NOMO-1 treated with dmso at 0.1 percent for 144 hours (cell line): ENCODE measurements around the gene MANSC4.
A peak's percentile ranks its signal among the peaks of the same experiment; 100 is the strongest.

ENCODE experiments used
- DNase-seq: peaks from one replicate; lab custom pipeline; 2025; ENCODE audit not compliant: unreplicated experiment; lab: John Stamatoyannopoulos, UW

The MANSC4 gene

DNA sequence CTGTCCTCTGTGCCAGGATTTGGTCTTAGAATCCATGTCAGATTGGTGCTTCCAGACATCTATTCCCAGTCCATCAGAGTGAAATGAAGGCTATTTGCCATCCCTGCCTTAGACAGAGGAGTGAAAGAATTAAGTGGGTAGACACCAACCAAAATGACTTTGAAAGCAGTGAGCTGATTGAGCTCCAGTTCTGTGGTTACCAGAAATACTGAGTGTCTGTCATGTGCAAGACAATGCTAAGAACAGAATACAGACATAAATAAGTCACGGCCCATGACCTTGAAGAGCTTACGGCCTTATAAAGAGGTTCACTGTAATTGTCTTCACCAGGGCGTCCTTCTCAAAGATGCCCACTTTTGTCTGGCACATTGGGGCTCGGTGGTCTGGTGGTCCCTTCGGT lies 21.6 kb upstream of the MANSC4 start:
- no peak for DNase-seq

DNA sequence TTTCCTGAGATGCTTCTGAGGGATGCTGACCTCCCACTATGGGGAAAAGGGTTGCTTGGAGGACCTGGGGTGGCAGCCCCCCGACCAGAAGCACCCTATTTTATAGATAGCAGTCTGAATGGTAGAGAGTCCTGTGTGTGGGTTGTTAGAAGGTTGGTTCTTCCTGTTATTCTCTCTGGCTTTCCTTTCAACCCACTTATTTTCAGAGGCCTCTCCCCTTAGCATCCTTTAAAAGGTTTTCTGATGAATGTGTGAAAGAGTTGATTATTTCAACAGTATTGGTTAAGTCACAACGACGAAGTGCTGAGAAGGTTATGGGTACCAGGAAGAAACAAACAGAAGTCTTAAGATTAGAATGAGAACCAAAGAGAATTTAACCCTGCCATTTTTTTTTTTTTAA lies 20.8 kb upstream of the MANSC4 start:
- no peak for DNase-seq

DNA sequence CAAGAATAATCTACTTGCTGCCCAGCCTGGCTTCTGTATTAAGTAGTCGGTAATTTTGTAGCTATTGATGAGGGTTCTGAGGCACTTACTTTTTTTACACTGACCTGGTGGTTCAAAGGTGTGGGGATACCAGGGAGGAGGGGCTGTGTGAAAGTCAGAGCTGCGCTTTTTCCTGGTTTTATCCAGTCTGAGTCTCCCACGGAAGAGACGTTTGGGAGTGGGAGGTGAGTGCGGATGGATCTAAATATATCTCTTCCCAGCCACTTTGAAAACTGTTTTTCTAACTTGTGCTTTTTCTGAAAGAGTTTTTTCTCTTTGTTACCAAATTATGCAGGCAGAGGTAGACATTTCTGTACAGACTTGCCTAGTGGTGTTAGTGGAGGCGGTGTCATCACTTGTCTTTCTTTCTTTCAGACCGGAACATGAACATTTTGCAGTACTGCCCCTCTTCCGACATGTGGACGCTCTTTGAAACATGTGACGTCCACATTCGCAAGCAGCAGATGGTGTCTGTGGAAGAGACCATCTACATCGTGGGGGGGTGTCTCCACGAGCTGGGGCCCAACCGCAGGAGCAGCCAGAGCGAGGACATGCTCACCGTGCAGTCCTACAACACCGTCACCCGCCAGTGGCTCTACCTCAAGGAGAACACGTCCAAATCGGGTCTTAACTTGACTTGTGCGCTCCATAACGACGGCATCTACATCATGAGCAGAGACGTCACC lies 17.4 kb upstream of the MANSC4 start:
- no peak for DNase-seq

DNA sequence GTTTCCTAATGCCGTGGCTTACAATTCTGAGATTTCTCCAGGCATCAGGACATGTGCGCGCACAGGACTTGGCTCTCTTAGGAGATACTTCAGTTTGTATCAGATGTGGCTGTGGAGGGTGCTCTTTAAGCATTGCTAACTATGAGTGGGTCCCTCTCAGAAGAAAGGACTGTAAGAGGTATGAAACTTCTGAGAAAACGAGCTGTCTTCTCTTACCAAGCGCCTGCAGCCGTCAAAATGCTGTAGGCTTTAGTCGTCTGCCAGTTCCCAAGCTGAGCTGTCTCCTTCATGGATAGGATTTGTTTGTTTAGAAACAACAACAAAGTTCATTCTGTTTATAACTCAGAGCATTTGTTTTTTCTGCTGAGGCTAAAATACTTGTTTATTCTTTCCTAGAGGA lies 16.1 kb upstream of the MANSC4 start:
- no peak for DNase-seq

DNA sequence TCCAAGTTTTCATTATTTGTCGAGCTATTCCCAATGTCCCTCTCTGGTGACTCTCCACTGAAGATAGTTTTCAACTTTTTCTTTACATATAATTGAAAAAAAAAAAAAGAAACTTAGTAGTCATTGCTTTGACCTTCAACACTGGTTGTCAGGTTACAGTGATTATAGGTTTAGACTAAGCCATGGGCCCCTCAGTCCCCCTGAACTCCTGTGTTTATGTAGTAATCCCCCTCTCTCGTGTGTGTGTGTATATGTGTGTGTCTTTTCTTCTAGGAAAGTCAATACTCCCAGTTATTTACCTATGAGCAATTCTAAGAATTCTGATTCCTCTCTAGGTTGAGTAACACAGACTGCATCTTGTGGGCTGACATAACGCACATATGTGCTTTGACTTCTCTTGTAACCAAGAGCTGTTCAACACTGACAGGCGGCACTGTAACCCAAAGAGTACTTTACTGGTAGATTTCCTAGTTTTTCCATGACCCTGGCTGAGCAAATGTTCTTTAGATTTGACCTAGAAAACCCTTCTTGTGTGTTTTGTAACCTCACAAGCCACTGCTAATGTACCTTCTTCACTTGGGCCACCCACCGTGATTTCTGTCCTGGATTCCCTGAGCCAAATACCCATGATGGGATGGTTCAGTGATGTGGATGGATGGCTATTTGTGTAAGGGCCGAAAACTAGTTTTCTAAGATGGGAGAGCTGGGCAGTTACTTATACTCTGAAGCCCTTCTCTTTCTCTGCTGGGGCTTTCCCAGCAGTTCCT lies 15.0 kb upstream of the MANSC4 start:
- DNase-seq, result no peak

DNA sequence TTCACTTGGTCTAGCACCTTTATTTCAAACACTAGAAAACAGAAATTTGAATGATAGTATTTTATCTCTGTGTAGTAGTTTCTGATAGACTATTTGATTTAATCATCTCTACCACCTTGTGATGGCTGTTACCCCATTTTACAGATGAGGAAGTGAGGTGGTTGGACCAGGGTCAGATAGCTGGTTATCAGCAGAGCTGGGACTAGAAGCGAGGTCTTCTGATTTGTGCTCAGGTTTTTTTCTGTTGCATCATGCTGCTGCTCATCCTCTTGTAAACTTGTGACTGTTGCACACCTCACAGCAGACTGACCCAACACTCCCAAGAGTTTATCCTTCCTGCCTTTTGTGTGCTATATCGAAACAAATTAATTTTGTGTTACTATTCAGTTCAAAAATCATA lies 10.1 kb upstream of the MANSC4 start:
- DNase-seq, result no peak

DNA sequence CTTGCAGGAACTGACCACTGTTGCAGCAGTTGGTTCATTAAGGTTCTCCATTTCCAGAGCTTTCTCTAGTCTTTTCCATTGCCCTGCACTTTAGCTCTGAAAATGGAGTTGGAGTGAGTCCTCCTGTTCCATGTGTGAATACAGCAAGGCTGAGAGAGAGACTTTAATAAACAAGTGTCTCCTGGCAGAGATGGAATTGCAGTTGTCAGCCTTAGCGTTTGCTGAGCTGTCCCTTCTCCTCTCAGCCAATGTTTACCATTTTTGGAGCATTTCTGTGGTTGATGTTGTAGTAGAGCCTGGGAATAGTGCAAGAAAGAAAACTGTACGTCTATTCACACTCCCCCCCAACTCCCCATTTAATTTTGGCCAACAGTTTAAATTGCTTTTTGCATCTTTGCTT lies 7.5 kb upstream of the MANSC4 start:
- no peak for DNase-seq

DNA sequence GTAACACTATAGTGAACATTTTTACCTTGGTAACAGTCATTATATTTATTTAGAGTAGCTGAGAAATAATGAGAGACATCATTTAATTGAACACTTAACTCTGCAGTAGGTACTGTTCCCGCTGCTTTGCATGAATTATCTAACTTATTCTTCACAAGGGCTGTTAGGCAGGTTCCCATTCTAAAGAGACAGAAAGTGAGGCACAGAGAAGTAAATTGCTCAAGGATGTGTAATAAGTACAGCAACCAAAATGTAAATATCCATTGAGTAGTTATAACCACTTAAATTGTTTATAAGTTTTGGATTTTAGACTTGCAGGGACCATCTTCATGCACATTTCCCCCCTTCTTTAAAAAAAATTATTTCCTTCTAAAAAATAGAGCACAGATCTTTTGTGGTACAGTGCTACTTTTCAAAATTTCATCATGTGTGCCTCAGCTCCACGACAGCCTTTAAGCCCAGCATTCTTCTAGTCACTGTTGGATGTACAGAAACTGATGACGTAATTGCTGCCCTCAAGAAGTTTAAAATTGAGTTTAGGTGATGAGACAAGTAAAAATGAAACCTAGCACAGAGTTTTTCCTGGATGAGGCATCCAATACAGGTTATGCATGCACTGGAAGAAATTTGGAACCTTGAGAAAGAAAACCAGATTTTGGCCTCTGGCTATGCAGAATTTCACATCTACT lies 6.0 kb upstream of the MANSC4 start:
- DNase-seq, result peak; percentile 23

DNA sequence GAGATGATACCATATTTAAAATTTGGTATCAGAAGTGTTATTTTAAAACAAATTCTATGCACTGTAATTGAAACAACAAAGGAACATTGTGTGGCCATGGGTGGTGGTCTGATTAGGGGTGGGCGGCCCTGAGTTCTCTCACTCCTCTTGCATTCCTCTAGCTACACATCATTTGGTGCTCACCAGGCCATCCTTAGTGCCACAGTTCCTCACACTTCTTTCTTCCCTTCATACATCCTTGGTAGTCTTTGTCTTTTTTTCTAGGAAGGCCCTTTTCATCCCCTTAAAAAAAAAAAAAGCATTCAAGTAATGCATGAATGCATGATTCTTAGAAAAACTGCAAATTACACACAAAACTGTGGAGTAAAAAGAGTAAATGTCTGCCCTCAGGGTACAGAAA lies 2.4 kb upstream of the MANSC4 start:
- DNase-seq, result no peak

DNA sequence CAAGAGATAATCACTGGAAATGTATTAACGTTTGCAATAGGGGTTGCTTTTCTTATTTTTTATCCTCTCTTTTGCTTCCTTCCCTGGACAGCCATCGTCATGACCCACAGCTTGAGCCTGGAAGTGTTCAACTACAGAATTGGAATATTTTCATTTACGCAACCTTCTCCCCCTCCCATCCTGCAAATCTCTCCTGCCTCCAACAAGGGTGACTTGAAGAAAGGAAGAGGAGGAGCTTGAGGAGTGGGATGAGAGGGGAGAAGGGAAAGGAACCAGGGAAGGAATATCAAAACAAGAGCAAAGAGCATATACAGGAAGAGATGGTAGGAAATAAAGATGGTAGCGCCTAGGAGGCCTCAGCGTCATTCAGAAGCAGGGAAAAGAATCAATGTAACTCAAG lies 1.6 kb upstream of the MANSC4 start:
- no peak for DNase-seq

DNA sequence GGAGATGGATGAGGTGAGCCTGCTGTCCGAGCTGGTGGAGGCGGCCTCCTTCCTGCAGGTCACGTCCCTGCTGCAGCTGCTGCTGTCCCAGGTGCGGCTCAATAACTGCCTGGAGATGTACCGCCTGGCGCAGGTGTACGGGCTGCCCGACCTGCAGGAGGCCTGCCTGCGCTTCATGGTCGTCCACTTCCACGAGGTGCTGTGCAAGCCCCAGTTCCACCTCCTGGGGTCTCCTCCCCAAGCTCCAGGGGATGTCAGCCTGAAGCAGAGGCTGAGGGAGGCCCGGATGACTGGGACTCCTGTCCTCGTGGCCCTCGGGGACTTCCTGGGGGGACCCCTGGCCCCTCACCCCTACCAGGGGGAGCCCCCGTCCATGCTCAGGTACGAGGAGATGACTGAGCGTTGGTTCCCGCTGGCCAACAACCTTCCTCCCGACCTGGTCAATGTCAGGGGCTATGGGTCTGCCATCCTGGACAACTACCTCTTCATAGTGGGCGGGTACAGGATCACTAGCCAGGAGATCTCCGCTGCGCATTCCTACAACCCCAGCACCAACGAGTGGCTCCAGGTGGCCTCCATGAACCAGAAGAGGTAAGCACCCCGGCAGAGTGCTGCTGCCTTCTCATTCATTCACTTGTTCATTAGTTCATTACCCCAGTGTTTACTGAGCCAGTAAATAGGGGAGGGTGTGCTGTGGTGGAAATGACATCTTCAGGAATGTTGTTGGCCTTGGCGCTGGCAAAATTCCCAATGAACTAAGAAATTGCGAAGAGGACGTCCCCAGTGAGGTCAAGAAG lies 774 bp upstream of the MANSC4 start:
- DNase-seq, result no peak

DNA sequence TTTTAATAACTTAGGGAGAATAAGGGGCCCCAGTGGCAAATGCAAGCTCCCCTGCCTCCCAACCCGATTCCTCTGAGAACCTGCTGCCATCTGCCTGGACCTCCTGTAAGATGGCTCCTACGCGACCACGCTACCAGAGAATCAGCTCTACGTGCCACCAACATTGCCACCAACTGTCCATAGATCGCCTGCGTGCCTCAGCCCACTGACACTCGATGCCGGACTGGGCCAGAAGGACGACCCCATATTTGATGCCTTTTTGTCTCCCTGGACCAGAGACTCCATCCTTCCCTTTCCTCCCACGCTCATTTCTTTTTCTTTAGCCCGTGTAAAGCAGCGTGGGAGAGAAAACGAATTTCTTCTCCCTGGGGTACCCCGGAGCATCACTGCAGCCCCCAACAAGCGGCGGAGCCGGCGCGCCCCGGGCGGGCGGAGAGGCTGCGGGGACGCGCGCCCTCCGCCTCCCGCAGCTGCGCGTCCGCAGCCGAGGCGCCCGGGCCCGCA lies 568 bp downstream of the MANSC4 start:
- DNase-seq, result no peak

DNA sequence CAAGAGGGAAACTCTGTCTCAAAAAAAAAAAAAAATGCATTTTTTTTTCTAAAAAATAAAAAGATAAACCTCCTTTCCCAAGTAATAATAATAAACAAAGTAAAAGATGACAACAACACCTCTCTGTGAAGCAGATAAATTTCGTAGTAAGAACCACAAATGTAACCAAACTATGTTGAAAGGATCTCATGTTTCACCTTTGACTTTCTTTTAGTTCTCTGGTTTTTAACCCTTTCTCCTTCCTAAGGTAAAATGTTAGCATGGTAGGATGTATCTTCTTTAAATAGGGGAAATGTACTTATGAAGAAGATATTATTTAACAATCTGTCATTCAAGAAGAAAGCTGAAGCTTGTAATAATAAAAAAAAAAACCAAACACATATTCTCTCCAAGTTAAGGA lies 1.8 kb downstream of the MANSC4 start:
- DNase-seq, result no peak

DNA sequence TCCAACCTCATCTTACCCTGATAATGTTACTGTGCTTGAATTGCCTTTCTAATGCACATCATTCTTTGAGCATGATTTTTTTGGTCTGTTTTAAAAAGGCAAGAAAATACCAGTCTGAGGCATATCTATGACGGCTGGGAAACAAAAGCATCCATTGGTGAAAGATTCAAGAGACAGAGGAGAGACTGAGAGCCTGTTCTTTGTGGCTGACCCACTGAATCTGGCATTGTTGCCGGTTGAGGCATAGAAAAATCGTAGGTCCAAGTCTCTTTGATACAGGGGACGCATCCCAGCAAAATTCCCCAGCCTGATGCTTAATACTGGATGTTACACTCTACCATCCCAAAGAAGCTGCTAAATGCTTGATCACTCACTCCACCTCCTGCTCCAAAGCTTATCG lies 2.9 kb downstream of the MANSC4 start:
- DNase-seq, result no peak

DNA sequence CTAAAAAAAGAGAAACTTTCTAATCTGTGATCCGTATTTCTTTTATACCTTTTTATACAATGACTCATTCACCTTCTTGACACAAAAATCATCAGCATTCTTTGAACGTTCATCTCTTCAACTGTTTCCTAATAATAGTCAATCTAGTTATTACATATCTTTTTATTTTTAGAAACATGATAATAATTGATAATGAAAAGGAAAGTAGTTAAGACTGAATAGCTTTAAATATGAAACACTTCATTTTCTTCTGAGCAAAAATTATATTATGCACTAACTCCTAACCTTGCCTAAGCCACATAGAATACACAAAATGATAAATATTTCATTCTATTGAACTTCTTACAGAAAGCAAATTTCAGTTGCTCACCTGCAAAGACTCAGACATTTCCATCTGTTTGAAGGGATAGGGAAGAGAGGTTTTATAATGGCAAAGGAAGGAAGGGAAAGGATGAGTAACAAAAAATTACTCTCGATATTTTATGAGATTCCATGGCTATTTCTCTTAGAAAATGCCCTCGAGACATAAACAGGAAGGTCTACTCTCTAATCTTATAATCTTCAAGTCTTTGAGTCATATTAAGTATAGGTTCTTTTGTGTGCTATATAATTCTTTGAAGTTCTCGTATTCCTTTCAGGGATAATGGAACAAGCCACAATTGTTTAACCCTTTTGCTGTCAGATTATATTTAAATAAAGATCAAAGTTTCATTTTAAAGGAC lies 7.5 kb downstream of the MANSC4 start:
- no peak for DNase-seq

DNA sequence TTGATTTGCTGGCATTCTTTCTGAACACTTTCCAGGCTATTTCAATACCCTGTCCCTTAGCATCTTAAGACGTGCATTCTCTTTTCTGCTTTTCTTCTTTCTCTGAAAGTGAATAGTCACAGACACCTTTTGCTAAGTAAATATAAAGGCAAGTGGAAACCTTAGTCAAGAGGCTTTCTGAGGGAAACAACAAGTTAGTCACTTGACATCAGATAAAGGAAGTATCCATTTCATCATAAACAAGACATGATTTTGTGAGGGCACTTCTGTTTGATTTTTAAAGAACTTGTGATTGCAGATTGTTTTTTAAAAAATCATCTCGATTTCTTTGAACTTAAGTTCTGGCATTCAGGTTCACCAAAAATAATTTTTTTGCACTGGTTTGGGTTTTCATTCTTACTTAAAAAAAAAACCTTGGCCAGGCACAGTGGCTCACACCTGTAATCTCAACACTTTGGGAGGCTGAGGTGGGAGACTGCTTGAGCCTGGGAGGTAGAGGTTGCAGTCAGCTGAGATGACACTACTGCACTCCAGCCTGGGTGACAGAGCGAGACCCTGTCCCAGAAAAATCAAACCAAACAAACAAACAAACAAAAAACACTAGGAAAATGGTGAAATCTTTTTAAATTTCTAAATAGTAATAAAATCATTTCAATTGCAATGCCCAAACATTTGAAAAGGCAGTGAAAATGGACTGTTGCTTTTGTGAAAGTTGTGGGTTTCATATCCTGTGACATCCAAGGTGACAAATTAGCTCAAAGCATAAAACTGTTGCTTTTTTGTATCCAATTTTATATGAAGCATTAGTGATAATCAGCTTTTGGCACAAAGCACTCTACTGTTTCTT lies 8.3 kb downstream of the MANSC4 start:
- no peak for DNase-seq

DNA sequence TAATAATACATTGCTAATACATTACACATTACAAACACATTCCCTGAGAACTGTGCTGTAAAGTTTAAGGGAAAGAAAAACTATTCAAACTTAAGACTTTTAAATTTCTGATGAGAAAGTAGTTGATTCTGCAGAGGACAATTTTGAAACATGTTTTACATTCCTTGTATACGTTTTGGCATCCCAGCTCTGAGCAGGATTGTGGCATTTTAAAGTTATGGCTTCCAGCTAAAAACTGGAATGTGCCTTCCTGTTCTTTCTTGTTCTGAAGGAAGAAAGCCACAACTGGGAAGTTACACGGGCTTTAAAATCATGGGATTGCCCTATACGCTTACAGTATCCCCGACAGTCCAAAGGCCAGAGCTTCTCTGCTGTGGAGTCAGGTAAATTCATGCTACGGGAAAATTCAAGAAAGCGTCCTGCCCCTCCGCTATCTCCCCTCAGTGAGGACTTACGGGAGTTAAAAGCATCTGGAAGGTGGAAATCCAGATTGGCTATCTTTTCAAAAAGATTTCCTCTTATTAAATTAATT lies 10.8 kb downstream of the MANSC4 start:
- DNase-seq, result no peak

DNA sequence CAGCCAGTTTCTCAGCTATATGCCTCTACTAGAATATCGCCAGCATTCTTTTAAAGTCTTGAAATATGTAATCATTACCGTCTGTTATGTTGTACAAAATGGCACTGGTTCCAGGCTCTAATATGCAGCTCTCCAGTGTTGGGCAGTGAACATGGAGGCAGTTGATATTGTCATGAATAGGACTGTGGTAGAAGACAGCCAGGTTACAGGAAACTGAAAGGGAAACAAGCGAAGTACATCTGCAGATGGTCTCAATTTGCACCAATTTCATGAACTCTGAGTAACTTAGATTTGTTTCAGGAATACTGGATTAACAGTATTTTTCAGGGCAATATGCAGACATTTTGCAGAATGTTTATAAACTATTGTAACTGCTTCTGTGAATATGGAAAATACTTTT lies 13.4 kb downstream of the MANSC4 start:
- DNase-seq, result no peak

DNA sequence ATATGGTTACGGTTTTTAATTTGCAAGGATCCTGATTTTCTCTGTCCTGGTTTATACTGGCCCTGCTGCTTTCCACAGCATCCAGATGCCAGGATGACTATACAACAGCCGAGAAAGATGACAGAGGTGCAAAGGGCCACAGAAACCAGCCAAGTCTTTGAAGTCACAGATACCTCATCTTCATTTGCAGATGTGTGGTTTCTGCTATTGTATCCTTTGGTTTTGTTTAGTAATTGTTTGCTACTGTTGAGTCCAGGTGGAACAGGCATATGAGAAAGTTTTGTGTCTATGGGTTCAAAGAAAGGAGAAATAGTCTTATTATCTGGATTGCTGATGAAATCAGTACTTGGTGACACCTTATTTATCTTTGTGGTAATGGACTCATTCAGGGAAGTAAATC lies 17.3 kb downstream of the MANSC4 start:
- DNase-seq, result no peak
